IMR-90 (cell line): ENCODE measurements around the gene CTDSPL. TPM values are rescaled to one million over a fixed set of nuclear protein-coding genes. Genes with fewer than 3 reads are reported as not detected.

Experiments
- ATAC-seq: fragments of 200-7000 bp; cut with Tn5 transposase; 2 replicates; pipeline ENCODE4 v1.9.1; 2020; ENCODE audit warnings: low read depth, mild to moderate bottlenecking, moderate library complexity
- BruUV-seq: library from RNA; stranded (reverse); fragments of 400-500 nt; replicated peaks from 2 replicates; lab custom pipeline; 2021; lab: Mats Ljungman, UMichigan
- CTCF ChIA-PET: fragments of 300-600 bp; formaldehyde crosslinking; extraction: SDS; loops from one replicate; lab custom pipeline; 2021; ENCODE audit warnings: antibody characterized with exemption; lab: Yijun Ruan, JAX
- POLR2A ChIA-PET: fragments of 300-600 bp; sonication (Branson Sonifier 250); formaldehyde crosslinking; loops from one replicate; lab custom pipeline; 2022; ENCODE audit warnings: antibody characterized with exemption; ENCODE audit not compliant: unreplicated experiment; lab: Charles Lee
- DNase-seq: peaks from one replicate; pipeline ENCODE4 v3.0.0; 2013
- H2AFZ ChIP-seq: replicated peaks from 2 replicates; pipeline ENCODE3; 2013; ENCODE audit warnings: low read length, mild to moderate bottlenecking; ENCODE audit not compliant: poor library complexity
- H2AK5ac ChIP-seq: 2 replicates; pipeline ENCODE4 v1.6.1; 2013; ENCODE audit warnings: low read depth, low read length, inconsistent platforms
- H2AK9ac ChIP-seq: replicated peaks from 2 replicates; pipeline ENCODE3; 2013; ENCODE audit warnings: mild to moderate bottlenecking, low read depth, low read length, moderate library complexity; ENCODE audit not compliant: poor library complexity
- H2BK120ac ChIP-seq: 2 replicates; pipeline ENCODE4 v1.6.1; 2013; ENCODE audit warnings: low read depth, low read length, inconsistent platforms
- H2BK15ac ChIP-seq: 3 replicates; pipeline ENCODE4 v1.6.1; 2013; ENCODE audit warnings: low read depth, low read length, inconsistent platforms
- H2BK20ac ChIP-seq: 2 replicates; pipeline ENCODE4 v1.6.1; 2013; ENCODE audit warnings: low read depth, mild to moderate bottlenecking, inconsistent platforms, low read length, moderate library complexity
- H2BK5ac ChIP-seq: 2 replicates; pipeline ENCODE4 v1.6.1; 2013; ENCODE audit warnings: mild to moderate bottlenecking, low read depth, low read length, inconsistent platforms; ENCODE audit not compliant: poor library complexity, severe bottlenecking
- H3K14ac ChIP-seq: replicated peaks from 2 replicates; pipeline ENCODE4 v1.6.1; 2013; ENCODE audit warnings: low read depth, low read length, inconsistent platforms
- H3K18ac ChIP-seq: 2 replicates; pipeline ENCODE4 v1.6.1; 2013; ENCODE audit warnings: low read depth, low read length, control low read depth
- H3K23ac ChIP-seq: 2 replicates; pipeline ENCODE4 v1.6.1; 2013; ENCODE audit warnings: low read depth, low read length, inconsistent platforms
- H3K27ac ChIP-seq: 2 replicates; pipeline ENCODE4 v1.5.1; 2013; ENCODE audit warnings: mild to moderate bottlenecking, control low read depth, low read length; ENCODE audit not compliant: insufficient read depth
- H3K27me3 ChIP-seq: 2 replicates; pipeline ENCODE4 v1.6.1; 2013; ENCODE audit warnings: low read length; ENCODE audit not compliant: control insufficient read depth, insufficient read depth
- H3K36me3 ChIP-seq: 2 replicates; pipeline ENCODE4 v1.6.1; 2013; ENCODE audit warnings: low read length, mixed read lengths; ENCODE audit not compliant: control insufficient read depth, insufficient read depth
- H3K4ac ChIP-seq: 2 replicates; pipeline ENCODE4 v1.6.1; 2013; ENCODE audit warnings: low read depth, low read length, inconsistent platforms
- H3K4me1 ChIP-seq: 2 replicates; pipeline ENCODE4 v1.6.1; 2013; ENCODE audit warnings: low read length, mixed read lengths; ENCODE audit not compliant: control insufficient read depth, insufficient read depth
- H3K4me2 ChIP-seq: 2 replicates; pipeline ENCODE4 v1.6.1; 2013; ENCODE audit warnings: low read depth, mild to moderate bottlenecking, control low read depth, low read length, moderate library complexity
- H3K4me3 ChIP-seq: 2 replicates; pipeline ENCODE4 v1.5.1; 2013; ENCODE audit warnings: low read depth, mild to moderate bottlenecking, control low read depth, low read length, moderate library complexity; ENCODE audit not compliant: insufficient read depth
- H3K56ac ChIP-seq: 2 replicates; pipeline ENCODE4 v1.6.1; 2013; ENCODE audit warnings: low read length, inconsistent platforms; ENCODE audit not compliant: insufficient read depth; ENCODE audit errors: extremely low read depth
- H3K79me1 ChIP-seq, 2 experiments: 2 replicates each; pipeline ENCODE4 v1.6.1; 2013; ENCODE audit warnings: low read length in 2 of 2, inconsistent platforms in 1 of 2, low read depth in 1 of 2
- H3K9ac ChIP-seq: 2 replicates; pipeline ENCODE4 v1.6.1; 2013; ENCODE audit warnings: low read depth, low read length, control low read depth
- H3K9me1 ChIP-seq: 2 replicates; pipeline ENCODE4 v1.6.1; 2013; ENCODE audit warnings: low read length, inconsistent platforms; ENCODE audit not compliant: insufficient read depth
- H3K9me3 ChIP-seq: 2 replicates; pipeline ENCODE4 v1.6.1; 2013; ENCODE audit warnings: low read length; ENCODE audit not compliant: control insufficient read depth, insufficient read depth
- H4K20me1 ChIP-seq: 2 replicates; pipeline ENCODE4 v1.6.1; 2013; ENCODE audit warnings: low read length, inconsistent platforms; ENCODE audit not compliant: insufficient read depth
- H4K5ac ChIP-seq: 2 replicates; pipeline ENCODE4 v1.6.1; 2013; ENCODE audit warnings: mild to moderate bottlenecking, low read depth, low read length, control low read depth
- H4K8ac ChIP-seq, 2 experiments: 2 replicates each; pipeline ENCODE4 v1.6.1; 2013; ENCODE audit warnings: low read depth in 2 of 2, low read length in 2 of 2, control low read depth in 1 of 2, inconsistent platforms in 1 of 2
- H4K91ac ChIP-seq: 2 replicates; pipeline ENCODE4 v1.6.1; 2013; ENCODE audit warnings: low read depth, low read length, inconsistent platforms; ENCODE audit not compliant: insufficient read depth
- BHLHE40 ChIP-seq: fragments of 150-350 bp; IDR thresholded peaks from 2 replicates; pipeline ENCODE4 v1.6.1; 2016; ENCODE audit warnings: mild to moderate bottlenecking, low read depth, low read length
- CEBPB ChIP-seq: IDR thresholded peaks from 2 replicates; pipeline ENCODE4 v1.6.1; 2012; ENCODE audit warnings: low read depth, low read length, improper control_type of control experiment
- CHD1 ChIP-seq: IDR thresholded peaks from 2 replicates; pipeline ENCODE4 v1.6.1; 2012; ENCODE audit warnings: low read depth, low read length, improper control_type of control experiment
- FOS ChIP-seq: fragments of 150-350 bp; IDR thresholded peaks from 2 replicates; pipeline ENCODE4 v1.6.1; 2016; ENCODE audit warnings: low read depth, low read length
- MAFK ChIP-seq: IDR thresholded peaks from 2 replicates; pipeline ENCODE4 v1.6.1; 2012; ENCODE audit warnings: low read depth, low read length, improper control_type of control experiment
- MAZ ChIP-seq: IDR thresholded peaks from 2 replicates; pipeline ENCODE4 v1.6.1; 2012; ENCODE audit warnings: low read depth, mild to moderate bottlenecking, low read length, improper control_type of control experiment, moderate library complexity, borderline replicate concordance
- MXI1 ChIP-seq: IDR thresholded peaks from 2 replicates; pipeline ENCODE4 v1.6.1; 2012; ENCODE audit warnings: low read depth, mild to moderate bottlenecking, low read length, moderate library complexity, borderline replicate concordance
- NFE2L2 ChIP-seq: fragments of 150-350 bp; IDR thresholded peaks from 2 replicates; pipeline ENCODE4 v1.6.1; 2016; ENCODE audit warnings: low read depth, mild to moderate bottlenecking, low read length
- RAD21 ChIP-seq: IDR thresholded peaks from 2 replicates; pipeline ENCODE4 v1.6.1; 2012; ENCODE audit warnings: low read length, improper control_type of control experiment
- RCOR1 ChIP-seq: IDR thresholded peaks from 2 replicates; pipeline ENCODE4 v1.6.1; 2012; ENCODE audit warnings: mild to moderate bottlenecking, low read length, improper control_type of control experiment; ENCODE audit not compliant: insufficient replicate concordance
- RFX5 ChIP-seq: IDR thresholded peaks from 2 replicates; pipeline ENCODE4 v1.8.0; 2012; ENCODE audit warnings: low read depth, mild to moderate bottlenecking, low read length, moderate library complexity
- SMC3 ChIP-seq: fragments of 150-350 bp; IDR thresholded peaks from 2 replicates; pipeline ENCODE4 v1.6.1; 2016; ENCODE audit warnings: low read depth, mild to moderate bottlenecking, antibody characterized with exemption, low read length, moderate library complexity
- WGBS, 2 experiments: methylation state at CpG; one replicate each; pipeline versions ENCODE4 v1.1.5 to v1.1.7; 2013; ENCODE audit warnings: missing lambda C conversion rate in 2 of 2; ENCODE audit not compliant: insufficient read length in 1 of 2; ENCODE audit errors: extremely low coverage in 2 of 2; 5-methylcytosine and 5-hydroxymethylcytosine counted together
- dilution Hi-C: fragments of 300-500 bp; cut with HindIII; formaldehyde crosslinking; loops from one replicate; pipeline ENCODE4 v1.14.3; 2018; ENCODE audit warnings: low sequenced_read_pairs; ENCODE audit not compliant: unreplicated experiment
- in situ Hi-C: fragments of 300-500 bp; cut with MboI; formaldehyde crosslinking; loops from 3 replicates; pipeline ENCODE4 v1.14.3; 2019; ENCODE audit warnings: low sequenced_read_pairs, inconsistent platforms, mixed read lengths
- intact Hi-C: fragments of 100-400 bp; cut with micrococcal nuclease; formaldehyde crosslinking; loops from 2 replicates; pipeline ENCODE4 v1.10.0; 2022
- polyA plus RNA-seq, 3 experiments: library from polyadenylated mRNA; depleted of rRNA; stranded (reverse); fragments of >200 nt; gene quantifications; 2 replicates each; pipeline ENCODE4 v1.2.3, GENCODE V29; 2012; ENCODE audit warnings: low replicate concordance in 1 of 3
- total RNA-seq: library from RNA; depleted of rRNA; stranded (reverse); fragments of >200 nt; gene quantifications from 2 replicates; pipeline ENCODE4 v1.2.3, GENCODE V29; 2012
- TF ChIP-seq, protein P1 (sequence below): fragments of 150-350 bp; IDR thresholded peaks from 2 replicates; pipeline ENCODE4 v1.6.1; 2017; ENCODE audit warnings: mild to moderate bottlenecking, antibody characterized with exemption, low read length, low read depth
- TF ChIP-seq, protein P2 (sequence below): conservative IDR thresholded peaks from 2 replicates; pipeline ENCODE4 v1.5.1; 2012; ENCODE audit warnings: mild to moderate bottlenecking, low read depth, low read length, improper control_type of control experiment
- TF ChIP-seq, protein P3 (sequence below): fragments of 150-350 bp; IDR thresholded peaks from 2 replicates; pipeline ENCODE4 v1.6.1; 2016; ENCODE audit warnings: low read depth, mild to moderate bottlenecking, low read length, moderate library complexity, borderline replicate concordance

CTDSPL gene
- total and polyA plus RNA-seq, 2 of the 4 experiments (the other 2 are of a cell fraction) = 24.5 to 29.0 TPM

DNA sequence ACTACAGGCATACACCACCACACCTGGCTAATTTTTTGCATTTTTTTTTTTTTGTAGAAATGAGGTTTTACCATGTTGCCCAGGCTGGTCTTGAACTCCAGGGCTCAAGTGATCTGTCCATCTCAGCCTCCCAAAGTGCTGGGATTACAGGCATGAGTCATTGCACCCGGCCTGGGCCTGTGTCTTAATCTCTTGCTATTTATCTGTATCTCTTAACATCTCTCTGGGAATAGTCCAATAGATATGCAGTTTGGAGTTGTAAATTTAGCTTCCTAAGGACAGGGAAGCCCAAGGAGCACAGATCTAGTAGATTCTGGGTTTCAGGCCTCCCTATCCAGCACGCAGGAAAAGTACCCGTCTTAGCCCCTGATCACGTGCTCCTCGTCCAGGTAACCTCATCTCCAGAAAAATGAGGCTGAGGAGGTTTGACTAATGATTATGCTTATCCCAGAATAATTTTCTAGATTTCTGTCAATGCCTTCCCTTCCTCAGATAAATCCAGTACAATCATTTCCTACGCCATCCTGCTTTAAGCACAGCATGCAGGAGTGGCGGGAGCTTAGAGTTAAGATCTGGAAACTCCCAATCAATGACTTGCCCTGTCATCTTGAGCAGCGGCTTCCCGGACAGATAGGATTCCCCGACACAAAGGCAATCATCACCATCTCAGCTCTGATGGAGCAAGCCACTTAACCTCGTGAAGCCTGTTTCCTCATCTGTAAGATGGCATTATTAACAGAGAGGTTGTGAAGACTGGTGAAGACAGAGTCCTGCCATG, 12.3 kb upstream of the CTDSPL start:
- H3K14ac ChIP-seq = no peak overlapping the region
- in situ Hi-C loops = no loop called here
- no peak overlapping the region for H3K18ac ChIP-seq
- H4K8ac ChIP-seq = no peak overlapping the region
- intact Hi-C loops = no loop called here
- H2BK120ac ChIP-seq = no peak overlapping the region
- no peak for DNase-seq
- peaks cover 3% of the 10 kb centered on the region for H3K9me1 ChIP-seq
- no peak overlapping the region for H3K9ac ChIP-seq
- no peak overlapping the region for H2BK15ac ChIP-seq
- H3K27ac ChIP-seq = no peak overlapping the region
- no peak overlapping the region for H3K4me2 ChIP-seq
- H3K4ac ChIP-seq = no peak overlapping the region
- H2AK5ac ChIP-seq = no peak overlapping the region
- WGBS, 2 experiments = 100% methylated on average over 2 of the region's 11 CpGs; no CpG with 5 or more reads in 1 of the 2 experiments
- H3K36me3 ChIP-seq = peaks cover 7% of the 10 kb centered on the region
- no peak overlapping the region for H3K23ac ChIP-seq
- dilution Hi-C loops = no loop called here
- no peak overlapping the region for H3K4me3 ChIP-seq
- H3K27me3 ChIP-seq = no peaks in the 10 kb centered on the region
- ATAC-seq = peak; percentile 36; the same call in 1 of the 2 replicates
- no peak overlapping the region for H4K91ac ChIP-seq
- no peak overlapping the region for H2BK5ac ChIP-seq
- peaks cover 5% of the 10 kb centered on the region; the same call in 1 of the 2 replicates for H3K4me1 ChIP-seq
- POLR2A ChIA-PET = no interaction called here
- H3K79me1 ChIP-seq = peaks cover 0 to 9% of the 10 kb centered on the region in 2 experiments; a peak in 1 of 4 replicates
- H3K9me3 ChIP-seq = no peaks in the 10 kb centered on the region
- no peak overlapping the region for H2BK20ac ChIP-seq
- H2AFZ ChIP-seq = no peak overlapping the region
- CTCF ChIA-PET = no interaction called here
- no TSS peak for BruUV-seq
- H4K20me1 ChIP-seq = peaks cover 3% of the 10 kb centered on the region
- no peak overlapping the region for H3K56ac ChIP-seq
- H2AK9ac ChIP-seq = no peak overlapping the region
- H4K5ac ChIP-seq = no peak overlapping the region
- TF ChIP-seq MXI1 = no peak
- TF ChIP-seq, protein P1, sequence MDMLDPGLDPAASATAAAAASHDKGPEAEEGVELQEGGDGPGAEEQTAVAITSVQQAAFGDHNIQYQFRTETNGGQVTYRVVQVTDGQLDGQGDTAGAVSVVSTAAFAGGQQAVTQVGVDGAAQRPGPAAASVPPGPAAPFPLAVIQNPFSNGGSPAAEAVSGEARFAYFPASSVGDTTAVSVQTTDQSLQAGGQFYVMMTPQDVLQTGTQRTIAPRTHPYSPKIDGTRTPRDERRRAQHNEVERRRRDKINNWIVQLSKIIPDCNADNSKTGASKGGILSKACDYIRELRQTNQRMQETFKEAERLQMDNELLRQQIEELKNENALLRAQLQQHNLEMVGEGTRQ = no peak
- TF ChIP-seq, protein P2, sequence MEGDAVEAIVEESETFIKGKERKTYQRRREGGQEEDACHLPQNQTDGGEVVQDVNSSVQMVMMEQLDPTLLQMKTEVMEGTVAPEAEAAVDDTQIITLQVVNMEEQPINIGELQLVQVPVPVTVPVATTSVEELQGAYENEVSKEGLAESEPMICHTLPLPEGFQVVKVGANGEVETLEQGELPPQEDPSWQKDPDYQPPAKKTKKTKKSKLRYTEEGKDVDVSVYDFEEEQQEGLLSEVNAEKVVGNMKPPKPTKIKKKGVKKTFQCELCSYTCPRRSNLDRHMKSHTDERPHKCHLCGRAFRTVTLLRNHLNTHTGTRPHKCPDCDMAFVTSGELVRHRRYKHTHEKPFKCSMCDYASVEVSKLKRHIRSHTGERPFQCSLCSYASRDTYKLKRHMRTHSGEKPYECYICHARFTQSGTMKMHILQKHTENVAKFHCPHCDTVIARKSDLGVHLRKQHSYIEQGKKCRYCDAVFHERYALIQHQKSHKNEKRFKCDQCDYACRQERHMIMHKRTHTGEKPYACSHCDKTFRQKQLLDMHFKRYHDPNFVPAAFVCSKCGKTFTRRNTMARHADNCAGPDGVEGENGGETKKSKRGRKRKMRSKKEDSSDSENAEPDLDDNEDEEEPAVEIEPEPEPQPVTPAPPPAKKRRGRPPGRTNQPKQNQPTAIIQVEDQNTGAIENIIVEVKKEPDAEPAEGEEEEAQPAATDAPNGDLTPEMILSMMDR = no peak
- TF ChIP-seq CEBPB = no peak
- no peak for TF ChIP-seq MAFK
- no peak for TF ChIP-seq MAZ
- TF ChIP-seq CHD1 = no peak
- TF ChIP-seq SMC3 = no peak
- no peak for TF ChIP-seq BHLHE40
- TF ChIP-seq NFE2L2 = no peak
- TF ChIP-seq RFX5 = no peak
- no peak for TF ChIP-seq FOS
- no peak for TF ChIP-seq RAD21
- TF ChIP-seq, protein P3, sequence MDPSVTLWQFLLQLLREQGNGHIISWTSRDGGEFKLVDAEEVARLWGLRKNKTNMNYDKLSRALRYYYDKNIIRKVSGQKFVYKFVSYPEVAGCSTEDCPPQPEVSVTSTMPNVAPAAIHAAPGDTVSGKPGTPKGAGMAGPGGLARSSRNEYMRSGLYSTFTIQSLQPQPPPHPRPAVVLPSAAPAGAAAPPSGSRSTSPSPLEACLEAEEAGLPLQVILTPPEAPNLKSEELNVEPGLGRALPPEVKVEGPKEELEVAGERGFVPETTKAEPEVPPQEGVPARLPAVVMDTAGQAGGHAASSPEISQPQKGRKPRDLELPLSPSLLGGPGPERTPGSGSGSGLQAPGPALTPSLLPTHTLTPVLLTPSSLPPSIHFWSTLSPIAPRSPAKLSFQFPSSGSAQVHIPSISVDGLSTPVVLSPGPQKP = no peak
- TF ChIP-seq RCOR1 = no peak
